K562 (cell line): ENCODE results near the gene MARCHF7. TPM values are rescaled to one million over a fixed set of nuclear protein-coding genes. Genes with fewer than 3 reads are reported as not detected.

Source experiments
- BRCA1 ChIP-seq, 2 experiments: fragments of 450-650 bp in 1 of 2; sonication (generic) in 1 of 2; formaldehyde crosslinking in 1 of 2; IDR thresholded peaks; 2 replicates each; pipeline versions ENCODE4 v1.5.0 to v1.6.1; 2017 to 2020; ENCODE audit warnings: mild to moderate bottlenecking in 1 of 2, missing genetic modification reagents in 1 of 2
- GABPA ChIP-seq: fragments of 200-800 bp; sonication (Bioruptor generic); conservative IDR thresholded peaks from 2 replicates; pipeline ENCODE4 v1.6.1; 2016; ENCODE audit warnings: low read depth, missing genetic modification characterization, missing compliant biosample characterization
- SRSF1 ChIP-seq: fragments of 200-400 bp; formaldehyde crosslinking; IDR thresholded peaks from 2 replicates; pipeline ENCODE4 v1.6.1; 2017; ENCODE audit warnings: mild to moderate bottlenecking, low read depth, low read length, moderate library complexity
- TAF15 ChIP-seq: fragments of 200-400 bp; formaldehyde crosslinking; IDR thresholded peaks from 2 replicates; pipeline ENCODE4 v1.6.1; 2017; ENCODE audit warnings: mild to moderate bottlenecking, low read depth, low read length, moderate library complexity
- polyA plus RNA-seq, 8 experiments: library from polyadenylated mRNA; depleted of rRNA in 4 of 8; stranded (reverse) in 5 of 8; unstranded in 3 of 8; fragments of >200 nt; fragmentation: Nextera tagmentation in 2 of 8; fragmentation: Illumina TruSeq in 1 of 8; extraction: Ambion mirVana in 2 of 8; extraction: Trizol in 1 of 8; gene quantifications; 2 replicates each; pipeline versions ENCODE4 v1.2.1 to v1.2.3, GENCODE V29; 2011 to 2014; ENCODE audit warnings: inconsistent platforms in 1 of 8, missing spikeins in 1 of 8
- total RNA-seq, 7 experiments: library from RNA; depleted of rRNA in 6 of 7; stranded (reverse); fragments of >200 nt in 6 of 7; fragmentation: Illumina TruSeq in 2 of 7; extraction: Trizol in 2 of 7; gene quantifications; 2 replicates each; pipeline versions ENCODE4 v1.2.1 to v1.2.3, GENCODE V29; 2011 to 2021; ENCODE audit warnings: low replicate concordance in 1 of 7
- TF ChIP-seq, protein P1 (sequence below), 2 experiments: fragments of 450-650 bp in 1 of 2; sonication (generic) in 1 of 2; formaldehyde crosslinking in 1 of 2; IDR thresholded peaks; 2 replicates each; pipeline versions ENCODE4 v1.7.1 to v1.9.0; 2016 to 2022; ENCODE audit warnings: inconsistent platforms in 1 of 2, mild to moderate bottlenecking in 1 of 2, missing genetic modification reagents in 1 of 2
- TF ChIP-seq, protein P2 (sequence below), 2 experiments: fragments of 450-650 bp; IDR thresholded peaks; 2 replicates each; pipeline ENCODE4 v1.6.1; 2016
- TF ChIP-seq, protein P3 (sequence below), 2 experiments: IDR thresholded peaks; 2 replicates each; pipeline ENCODE4 v1.6.1; 2012; ENCODE audit warnings: improper control_type of control experiment in 2 of 2, low read depth in 2 of 2, low read length in 2 of 2, borderline replicate concordance in 1 of 2
- TF ChIP-seq, protein P4 (sequence below): IDR thresholded peaks from 2 replicates; pipeline ENCODE4 v1.6.1; 2011; ENCODE audit not compliant: insufficient read length; ENCODE audit errors: extremely low read depth

MARCHF7 gene
- total and polyA plus RNA-seq, 9 of the 15 experiments (the other 6 are each of a cell fraction or from before 2014, with no cell fraction given): 58.2 to 137 (median 86.7) TPM

DNA sequence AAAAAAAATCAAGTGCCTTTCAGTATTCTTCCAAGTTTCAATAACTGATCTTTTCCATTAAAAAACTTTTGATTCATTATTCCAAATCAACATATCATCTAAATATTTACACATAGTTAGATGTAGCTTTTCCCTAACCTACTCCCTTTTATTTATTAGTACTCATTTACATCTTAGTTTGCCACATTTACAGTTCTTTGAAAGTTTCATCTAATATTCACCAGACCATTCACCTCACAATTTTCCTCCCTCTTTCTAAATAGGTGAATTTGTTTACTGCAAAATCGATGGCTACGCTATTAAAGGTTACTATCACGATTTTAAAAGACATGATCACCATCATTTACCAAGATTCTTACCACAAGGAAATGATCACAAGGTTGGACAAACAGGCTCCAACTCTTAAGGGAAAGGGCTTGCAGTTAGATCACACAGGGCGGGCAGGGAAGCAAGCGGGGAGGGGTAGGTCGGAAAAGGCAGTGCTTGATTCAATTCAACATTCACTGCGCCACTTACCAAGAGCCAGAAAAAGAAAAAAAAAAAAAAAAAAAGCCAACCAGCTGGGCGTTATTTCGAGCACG, 654 bp upstream of the MARCHF7 start (continued):
- TF ChIP-seq, protein P1, sequence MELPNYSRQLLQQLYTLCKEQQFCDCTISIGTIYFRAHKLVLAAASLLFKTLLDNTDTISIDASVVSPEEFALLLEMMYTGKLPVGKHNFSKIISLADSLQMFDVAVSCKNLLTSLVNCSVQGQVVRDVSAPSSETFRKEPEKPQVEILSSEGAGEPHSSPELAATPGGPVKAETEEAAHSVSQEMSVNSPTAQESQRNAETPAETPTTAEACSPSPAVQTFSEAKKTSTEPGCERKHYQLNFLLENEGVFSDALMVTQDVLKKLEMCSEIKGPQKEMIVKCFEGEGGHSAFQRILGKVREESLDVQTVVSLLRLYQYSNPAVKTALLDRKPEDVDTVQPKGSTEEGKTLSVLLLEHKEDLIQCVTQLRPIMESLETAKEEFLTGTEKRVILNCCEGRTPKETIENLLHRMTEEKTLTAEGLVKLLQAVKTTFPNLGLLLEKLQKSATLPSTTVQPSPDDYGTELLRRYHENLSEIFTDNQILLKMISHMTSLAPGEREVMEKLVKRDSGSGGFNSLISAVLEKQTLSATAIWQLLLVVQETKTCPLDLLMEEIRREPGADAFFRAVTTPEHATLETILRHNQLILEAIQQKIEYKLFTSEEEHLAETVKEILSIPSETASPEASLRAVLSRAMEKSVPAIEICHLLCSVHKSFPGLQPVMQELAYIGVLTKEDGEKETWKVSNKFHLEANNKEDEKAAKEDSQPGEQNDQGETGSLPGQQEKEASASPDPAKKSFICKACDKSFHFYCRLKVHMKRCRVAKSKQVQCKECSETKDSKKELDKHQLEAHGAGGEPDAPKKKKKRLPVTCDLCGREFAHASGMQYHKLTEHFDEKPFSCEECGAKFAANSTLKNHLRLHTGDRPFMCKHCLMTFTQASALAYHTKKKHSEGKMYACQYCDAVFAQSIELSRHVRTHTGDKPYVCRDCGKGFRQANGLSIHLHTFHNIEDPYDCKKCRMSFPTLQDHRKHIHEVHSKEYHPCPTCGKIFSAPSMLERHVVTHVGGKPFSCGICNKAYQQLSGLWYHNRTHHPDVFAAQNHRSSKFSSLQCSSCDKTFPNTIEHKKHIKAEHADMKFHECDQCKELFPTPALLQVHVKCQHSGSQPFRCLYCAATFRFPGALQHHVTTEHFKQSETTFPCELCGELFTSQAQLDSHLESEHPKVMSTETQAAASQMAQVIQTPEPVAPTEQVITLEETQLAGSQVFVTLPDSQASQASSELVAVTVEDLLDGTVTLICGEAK (IDR thresholded peaks at IDR 0.05): peak; percentile 69
- TF ChIP-seq, protein P1 (CRISPR knock-in tag; IDR thresholded peaks at IDR 0.05): no peak
- TF ChIP-seq, protein P2, sequence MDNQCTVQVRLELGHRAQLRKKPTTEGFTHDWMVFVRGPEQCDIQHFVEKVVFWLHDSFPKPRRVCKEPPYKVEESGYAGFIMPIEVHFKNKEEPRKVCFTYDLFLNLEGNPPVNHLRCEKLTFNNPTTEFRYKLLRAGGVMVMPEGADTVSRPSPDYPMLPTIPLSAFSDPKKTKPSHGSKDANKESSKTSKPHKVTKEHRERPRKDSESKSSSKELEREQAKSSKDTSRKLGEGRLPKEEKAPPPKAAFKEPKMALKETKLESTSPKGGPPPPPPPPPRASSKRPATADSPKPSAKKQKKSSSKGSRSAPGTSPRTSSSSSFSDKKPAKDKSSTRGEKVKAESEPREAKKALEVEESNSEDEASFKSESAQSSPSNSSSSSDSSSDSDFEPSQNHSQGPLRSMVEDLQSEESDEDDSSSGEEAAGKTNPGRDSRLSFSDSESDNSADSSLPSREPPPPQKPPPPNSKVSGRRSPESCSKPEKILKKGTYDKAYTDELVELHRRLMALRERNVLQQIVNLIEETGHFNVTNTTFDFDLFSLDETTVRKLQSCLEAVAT (IDR thresholded peaks at IDR 0.05): 0 out of 4 replicates have a peak, but pooled peaks have one; percentile 21 to 26
- no peak for TF ChIP-seq SRSF1
- TF ChIP-seq TAF15: no peak
- TF ChIP-seq, protein P3, sequence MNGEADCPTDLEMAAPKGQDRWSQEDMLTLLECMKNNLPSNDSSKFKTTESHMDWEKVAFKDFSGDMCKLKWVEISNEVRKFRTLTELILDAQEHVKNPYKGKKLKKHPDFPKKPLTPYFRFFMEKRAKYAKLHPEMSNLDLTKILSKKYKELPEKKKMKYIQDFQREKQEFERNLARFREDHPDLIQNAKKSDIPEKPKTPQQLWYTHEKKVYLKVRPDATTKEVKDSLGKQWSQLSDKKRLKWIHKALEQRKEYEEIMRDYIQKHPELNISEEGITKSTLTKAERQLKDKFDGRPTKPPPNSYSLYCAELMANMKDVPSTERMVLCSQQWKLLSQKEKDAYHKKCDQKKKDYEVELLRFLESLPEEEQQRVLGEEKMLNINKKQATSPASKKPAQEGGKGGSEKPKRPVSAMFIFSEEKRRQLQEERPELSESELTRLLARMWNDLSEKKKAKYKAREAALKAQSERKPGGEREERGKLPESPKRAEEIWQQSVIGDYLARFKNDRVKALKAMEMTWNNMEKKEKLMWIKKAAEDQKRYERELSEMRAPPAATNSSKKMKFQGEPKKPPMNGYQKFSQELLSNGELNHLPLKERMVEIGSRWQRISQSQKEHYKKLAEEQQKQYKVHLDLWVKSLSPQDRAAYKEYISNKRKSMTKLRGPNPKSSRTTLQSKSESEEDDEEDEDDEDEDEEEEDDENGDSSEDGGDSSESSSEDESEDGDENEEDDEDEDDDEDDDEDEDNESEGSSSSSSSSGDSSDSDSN (IDR thresholded peaks at IDR 0.05; ENCODE audit: borderline replicate concordance in 1 of 2, low read depth in 2 of 2, low read length in 2 of 2): peak; percentile 99 to 100
- TF ChIP-seq BRCA1 (IDR thresholded peaks at IDR 0.05): no peak
- no peak for TF ChIP-seq BRCA1 (CRISPR knock-in tag; IDR thresholded peaks at IDR 0.05)
- TF ChIP-seq, protein P4, sequence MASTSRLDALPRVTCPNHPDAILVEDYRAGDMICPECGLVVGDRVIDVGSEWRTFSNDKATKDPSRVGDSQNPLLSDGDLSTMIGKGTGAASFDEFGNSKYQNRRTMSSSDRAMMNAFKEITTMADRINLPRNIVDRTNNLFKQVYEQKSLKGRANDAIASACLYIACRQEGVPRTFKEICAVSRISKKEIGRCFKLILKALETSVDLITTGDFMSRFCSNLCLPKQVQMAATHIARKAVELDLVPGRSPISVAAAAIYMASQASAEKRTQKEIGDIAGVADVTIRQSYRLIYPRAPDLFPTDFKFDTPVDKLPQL: no peak
- TF ChIP-seq GABPA: no peak
